SK-N-SH (cell line): ENCODE measurements around the gene CCDC88C. TPM values are rescaled to one million over a fixed set of nuclear protein-coding genes. Genes with fewer than 3 reads are reported as not detected.

Experiments
- CTCF ChIA-PET: fragments of 300-600, 350-600 bp; formaldehyde crosslinking; extraction: SDS; loops from one replicate; lab custom pipeline; 2021; lab: Yijun Ruan, JAX
- POLR2A ChIA-PET: fragments of 350-600 bp; sonication (Branson Sonifier 250); formaldehyde crosslinking; extraction: SDS; loops from one replicate; lab custom pipeline; 2020; ENCODE audit warnings: antibody characterized with exemption, inconsistent platforms; lab: Yijun Ruan, JAX
- DNase-seq: peaks from one replicate; pipeline ENCODE4 v3.0.0; 2012
- H2AFZ ChIP-seq: fragments of 200-600 bp; sonication (generic); 2 replicates; pipeline ENCODE4 v1.8.1; 2016; ENCODE audit warnings: antibody characterized with exemption, mild to moderate bottlenecking, low read depth
- H3F3A ChIP-seq: fragments of 200-600 bp; sonication (generic); replicated peaks from 2 replicates; pipeline ENCODE3; 2016; ENCODE audit warnings: antibody characterized with exemption, mild to moderate bottlenecking; ENCODE audit not compliant: insufficient read depth
- H3K27ac ChIP-seq, 2 experiments: fragments of 200-500 bp in 1 of 2; fragments of 200-600 bp in 1 of 2; sonication (Bioruptor generic) in 1 of 2; sonication (generic), shearing (Covaris generic) in 1 of 2; 2 replicates each; pipeline versions ENCODE4 v1.5.1 to v1.6.1; 2014 to 2016; ENCODE audit warnings: low read depth in 2 of 2, inconsistent platforms in 1 of 2, low read length in 1 of 2, mild to moderate bottlenecking in 1 of 2, mixed read lengths in 1 of 2
- H3K27me3 ChIP-seq: fragments of 200-600 bp; sonication (generic), shearing (Covaris generic); 2 replicates; pipeline ENCODE4 v1.6.1; 2016; ENCODE audit warnings: mixed run types; ENCODE audit not compliant: insufficient read depth
- H3K36me3 ChIP-seq, 2 experiments: fragments of 200-500 bp in 1 of 2; fragments of 200-600 bp in 1 of 2; sonication (Bioruptor generic) in 1 of 2; sonication (generic) in 1 of 2; replicated peaks in 1 of 2; 2 replicates each; pipeline versions ENCODE3 to v1.5.1; 2014 to 2016; ENCODE audit warnings: low read length in 1 of 2, mild to moderate bottlenecking in 1 of 2; ENCODE audit not compliant: insufficient read depth in 2 of 2, control insufficient read depth in 1 of 2
- H3K4me1 ChIP-seq, 2 experiments: fragments of 200-500 bp in 1 of 2; fragments of 200-600 bp in 1 of 2; sonication (Bioruptor generic) in 1 of 2; sonication (generic), shearing (Covaris generic) in 1 of 2; 2 replicates each; pipeline versions ENCODE4 v1.5.1 to v1.6.1; 2014 to 2016; ENCODE audit warnings: low read depth in 1 of 2, low read length in 1 of 2, mixed run types in 1 of 2; ENCODE audit not compliant: insufficient read depth in 2 of 2, control insufficient read depth in 1 of 2
- H3K4me2 ChIP-seq: fragments of 200-600 bp; sonication (generic), shearing (Covaris generic); 2 replicates; pipeline ENCODE4 v1.6.1; 2017; ENCODE audit warnings: mixed run types
- H3K4me3 ChIP-seq, 2 experiments: fragments of 200-500 bp in 1 of 2; fragments of 200-600 bp in 1 of 2; sonication (Bioruptor generic) in 1 of 2; sonication (generic), shearing (Covaris generic) in 1 of 2; 2 replicates each; pipeline versions ENCODE4 v1.5.1 to v1.8.1; 2014 to 2016; ENCODE audit warnings: low read depth in 2 of 2, inconsistent platforms in 1 of 2, low read length in 1 of 2, mild to moderate bottlenecking in 1 of 2, mixed read lengths in 1 of 2, moderate library complexity in 1 of 2
- H3K79me2 ChIP-seq: fragments of 200-600 bp; sonication (generic); 2 replicates; pipeline ENCODE4 v1.8.1; 2017; ENCODE audit warnings: mild to moderate bottlenecking; ENCODE audit not compliant: insufficient read depth
- H3K9ac ChIP-seq: fragments of 200-600 bp; sonication (generic); 2 replicates; pipeline ENCODE4 v1.6.1; 2017; ENCODE audit warnings: mixed run types
- H3K9me2 ChIP-seq: fragments of 200-600 bp; sonication (generic); 2 replicates; pipeline ENCODE4 v1.6.1; 2017; ENCODE audit warnings: mixed run types
- H3K9me3 ChIP-seq: fragments of 200-600 bp; sonication (generic); 2 replicates; pipeline ENCODE4 v1.6.1; 2017; ENCODE audit warnings: mixed run types, mild to moderate bottlenecking, moderate library complexity
- H4K20me1 ChIP-seq: fragments of 200-600 bp; sonication (generic); 2 replicates; pipeline ENCODE4 v1.6.1; 2017; ENCODE audit warnings: mild to moderate bottlenecking, mixed run types; ENCODE audit not compliant: insufficient read depth
- CHD2 ChIP-seq: fragments of 150-350 bp; IDR thresholded peaks from 2 replicates; pipeline ENCODE4 v1.6.1; 2018; ENCODE audit warnings: low read length; ENCODE audit not compliant: partially characterized antibody
- EP300 ChIP-seq, 2 experiments: IDR thresholded peaks; 2 replicates each; pipeline versions ENCODE4 v1.4.0 to v1.6.1; 2012; ENCODE audit warnings: borderline replicate concordance in 1 of 2, low read depth in 1 of 2, low read length in 1 of 2
- EZH2phosphoT487 ChIP-seq: fragments of 200-600 bp; sonication (generic); IDR thresholded peaks from 2 replicates; pipeline ENCODE4 v1.6.1; 2017; ENCODE audit warnings: low read depth, mixed run types, mild to moderate bottlenecking, antibody characterized with exemption, moderate library complexity, borderline replicate concordance
- FOXJ3 ChIP-seq: sonication (generic); formaldehyde crosslinking; IDR thresholded peaks from 2 replicates; pipeline ENCODE4 v1.5.1; 2020; ENCODE audit warnings: mild to moderate bottlenecking, missing genetic modification reagents
- GABPA ChIP-seq: IDR thresholded peaks from 2 replicates; pipeline ENCODE4 v1.4.0; 2012; ENCODE audit warnings: low read depth, mild to moderate bottlenecking
- JUND ChIP-seq: IDR thresholded peaks from 2 replicates; pipeline ENCODE4 v1.4.0; 2012
- MEF2A ChIP-seq: IDR thresholded peaks from 2 replicates; pipeline ENCODE4 v1.4.0; 2012; ENCODE audit warnings: low read depth, borderline replicate concordance
- MXI1 ChIP-seq: IDR thresholded peaks from 2 replicates; pipeline ENCODE4 v1.6.1; 2012; ENCODE audit warnings: mild to moderate bottlenecking, low read depth, low read length, improper control_type of control experiment
- NFIC ChIP-seq: IDR thresholded peaks from 2 replicates; pipeline ENCODE4 v1.4.0; 2012; ENCODE audit warnings: borderline replicate concordance
- POLR2AphosphoS5 ChIP-seq: IDR thresholded peaks from 2 replicates; pipeline ENCODE4 v1.6.1; 2012; ENCODE audit warnings: low read depth, low read length
- RAD21 ChIP-seq: IDR thresholded peaks from 2 replicates; pipeline ENCODE4 v1.6.1; 2012; ENCODE audit warnings: mild to moderate bottlenecking, low read length
- REST ChIP-seq: IDR thresholded peaks from 2 replicates; pipeline ENCODE4 v1.6.1; 2012; ENCODE audit warnings: mild to moderate bottlenecking, low read depth, low read length, moderate library complexity
- RFX5 ChIP-seq: IDR thresholded peaks from 2 replicates; pipeline ENCODE4 v1.6.1; 2012; ENCODE audit warnings: mild to moderate bottlenecking, improper control_type of control experiment, low read length
- RXRA ChIP-seq: IDR thresholded peaks from 2 replicates; pipeline ENCODE4 v1.4.0; 2012; ENCODE audit warnings: low read depth, mild to moderate bottlenecking, borderline replicate concordance
- SMC3 ChIP-seq: IDR thresholded peaks from 2 replicates; pipeline ENCODE4 v1.6.1; 2012; ENCODE audit warnings: low read depth, low read length, improper control_type of control experiment
- TAF1 ChIP-seq: IDR thresholded peaks from 2 replicates; pipeline ENCODE4 v1.6.1; 2012; ENCODE audit warnings: low read depth, mild to moderate bottlenecking, low read length, moderate library complexity, borderline replicate concordance
- TEAD4 ChIP-seq: IDR thresholded peaks from 2 replicates; pipeline ENCODE4 v1.4.0; 2012; ENCODE audit warnings: mild to moderate bottlenecking, borderline replicate concordance; ENCODE audit not compliant: insufficient read depth
- WGBS: methylation state at CpG from one replicate; pipeline ENCODE4 v1.1.6; 2017; ENCODE audit warnings: low lambda C conversion rate; 5-methylcytosine and 5-hydroxymethylcytosine counted together
- polyA plus RNA-seq, 3 experiments: library from polyadenylated mRNA; depleted of rRNA; stranded (reverse); fragments of >200 nt; gene quantifications; 2 replicates each; pipeline ENCODE4 v1.2.3, GENCODE V29; 2012
- TF ChIP-seq, protein P1 (sequence below): fragments of 200-600 bp; sonication (generic); IDR thresholded peaks from 2 replicates; pipeline ENCODE4 v1.6.1; 2017; ENCODE audit warnings: antibody characterized with exemption, mild to moderate bottlenecking, moderate library complexity
- TF ChIP-seq, protein P2 (sequence below): IDR thresholded peaks from 2 replicates; pipeline ENCODE4 v1.4.0; 2012; ENCODE audit warnings: low read depth, borderline replicate concordance
- TF ChIP-seq, protein P3 (sequence below): IDR thresholded peaks from 2 replicates; pipeline ENCODE4 v1.4.0; 2012; ENCODE audit warnings: low read depth

The CCDC88C gene
- polyA plus RNA-seq, 1 of the 3 experiments (the other 2 are of a cell fraction), result 0.39 TPM

DNA sequence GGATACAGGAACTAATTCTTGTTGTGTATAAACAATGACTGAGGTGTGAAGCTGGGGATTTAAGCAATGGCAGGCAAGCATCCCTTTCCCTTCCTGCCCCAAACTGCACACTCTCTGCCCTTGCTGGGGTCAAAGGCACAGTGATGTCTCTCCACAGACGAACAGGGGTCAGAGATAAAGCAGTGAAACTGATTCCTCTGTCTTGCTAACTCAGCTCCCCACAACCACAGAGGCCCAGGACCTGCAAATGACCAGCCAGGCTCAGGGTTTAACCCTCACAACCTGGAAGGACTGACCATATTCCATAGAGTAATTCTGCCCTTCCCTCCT lies 67.2 kb downstream of the CCDC88C start (continued):
- TF ChIP-seq REST, result no peak
- no peak for TF ChIP-seq EP300 (IDR thresholded peaks at IDR 0.05; ENCODE audit: borderline replicate concordance in 1 of 2, low read depth in 1 of 2, low read length in 1 of 2)
- TF ChIP-seq, all 33 proteins: peak for 0

DNA sequence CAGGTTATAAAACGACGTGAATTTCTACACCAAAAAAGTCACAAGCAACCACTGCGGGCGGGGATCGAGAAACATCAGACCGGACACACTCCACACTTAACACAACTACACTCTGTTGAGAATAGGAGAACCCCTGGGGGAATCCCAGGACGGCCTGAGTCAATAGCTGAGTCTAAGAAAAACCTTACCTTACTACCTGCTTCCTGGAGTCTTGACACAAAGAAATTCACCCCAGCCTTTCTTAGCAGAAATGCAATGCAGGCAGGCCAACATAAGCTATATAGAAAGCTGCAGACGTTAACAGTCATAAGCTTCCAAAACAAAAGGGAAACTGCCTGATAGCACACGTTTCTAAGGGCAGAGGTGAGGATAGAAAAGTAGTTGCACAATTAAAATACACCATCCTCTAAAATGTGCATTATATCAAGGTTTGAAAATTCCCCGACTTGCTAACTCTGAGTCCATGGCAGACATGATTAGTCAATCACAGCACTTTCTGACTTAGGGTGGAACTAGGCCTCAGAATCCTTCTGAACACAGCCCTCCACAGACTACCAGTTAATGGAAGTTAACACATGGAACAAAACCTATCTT lies 68.0 kb downstream of the CCDC88C start:
- Histone ChIP-seq H3K9me2 (no peaks in the 10 kb centered on the region), H2AFZ (no peak overlapping the region), H3K4me2 (no peak overlapping the region), H3K79me2 (no peaks in the 10 kb centered on the region), H3K4me3 (no peak overlapping the region), H3K27ac (no peak overlapping the region), H3K9me3 (no peaks in the 10 kb centered on the region), H3K27me3 (no peaks in the 10 kb centered on the region), H4K20me1 (no peaks in the 10 kb centered on the region), H3F3A (no peaks in the 10 kb centered on the region), H3K9ac (no peak overlapping the region), H3K4me1 (peaks cover 0 to 3% of the 10 kb centered on the region in 2 experiments; a peak in 1 of 4 replicates), H3K36me3 (no peaks in the 10 kb centered on the region)
- no peak for DNase-seq
- CTCF ChIA-PET, result interaction anchor here (0.7 kb wide), 1 partner anchor 25 kb away, joined by 4 read pairs; no protein-coding TSS in a partner anchor
- WGBS, result 75% methylated on average over 10 of the region's 10 CpGs
- POLR2A ChIA-PET, result no interaction called here
- TF ChIP-seq POLR2AphosphoS5 (no peak), NFIC (no peak), CHD2 (no peak), RXRA (no peak), GABPA (no peak), SMC3 (no peak), RFX5 (no peak), MEF2A (no peak), JUND (no peak), EP300 (IDR thresholded peaks at IDR 0.05; ENCODE audit: borderline replicate concordance in 1 of 2, low read depth in 1 of 2, low read length in 1 of 2) (no peak), EZH2phosphoT487 (no peak), RAD21 (no peak), FOXJ3 (CRISPR knock-in tag) (no peak), TEAD4 (no peak), TAF1 (no peak), MXI1 (no peak)
- TF ChIP-seq, protein P1, sequence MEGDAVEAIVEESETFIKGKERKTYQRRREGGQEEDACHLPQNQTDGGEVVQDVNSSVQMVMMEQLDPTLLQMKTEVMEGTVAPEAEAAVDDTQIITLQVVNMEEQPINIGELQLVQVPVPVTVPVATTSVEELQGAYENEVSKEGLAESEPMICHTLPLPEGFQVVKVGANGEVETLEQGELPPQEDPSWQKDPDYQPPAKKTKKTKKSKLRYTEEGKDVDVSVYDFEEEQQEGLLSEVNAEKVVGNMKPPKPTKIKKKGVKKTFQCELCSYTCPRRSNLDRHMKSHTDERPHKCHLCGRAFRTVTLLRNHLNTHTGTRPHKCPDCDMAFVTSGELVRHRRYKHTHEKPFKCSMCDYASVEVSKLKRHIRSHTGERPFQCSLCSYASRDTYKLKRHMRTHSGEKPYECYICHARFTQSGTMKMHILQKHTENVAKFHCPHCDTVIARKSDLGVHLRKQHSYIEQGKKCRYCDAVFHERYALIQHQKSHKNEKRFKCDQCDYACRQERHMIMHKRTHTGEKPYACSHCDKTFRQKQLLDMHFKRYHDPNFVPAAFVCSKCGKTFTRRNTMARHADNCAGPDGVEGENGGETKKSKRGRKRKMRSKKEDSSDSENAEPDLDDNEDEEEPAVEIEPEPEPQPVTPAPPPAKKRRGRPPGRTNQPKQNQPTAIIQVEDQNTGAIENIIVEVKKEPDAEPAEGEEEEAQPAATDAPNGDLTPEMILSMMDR, result no peak
- TF ChIP-seq, protein P2, sequence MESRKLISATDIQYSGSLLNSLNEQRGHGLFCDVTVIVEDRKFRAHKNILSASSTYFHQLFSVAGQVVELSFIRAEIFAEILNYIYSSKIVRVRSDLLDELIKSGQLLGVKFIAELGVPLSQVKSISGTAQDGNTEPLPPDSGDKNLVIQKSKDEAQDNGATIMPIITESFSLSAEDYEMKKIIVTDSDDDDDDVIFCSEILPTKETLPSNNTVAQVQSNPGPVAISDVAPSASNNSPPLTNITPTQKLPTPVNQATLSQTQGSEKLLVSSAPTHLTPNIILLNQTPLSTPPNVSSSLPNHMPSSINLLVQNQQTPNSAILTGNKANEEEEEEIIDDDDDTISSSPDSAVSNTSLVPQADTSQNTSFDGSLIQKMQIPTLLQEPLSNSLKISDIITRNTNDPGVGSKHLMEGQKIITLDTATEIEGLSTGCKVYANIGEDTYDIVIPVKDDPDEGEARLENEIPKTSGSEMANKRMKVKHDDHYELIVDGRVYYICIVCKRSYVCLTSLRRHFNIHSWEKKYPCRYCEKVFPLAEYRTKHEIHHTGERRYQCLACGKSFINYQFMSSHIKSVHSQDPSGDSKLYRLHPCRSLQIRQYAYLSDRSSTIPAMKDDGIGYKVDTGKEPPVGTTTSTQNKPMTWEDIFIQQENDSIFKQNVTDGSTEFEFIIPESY, result no peak
- TF ChIP-seq, protein P3, sequence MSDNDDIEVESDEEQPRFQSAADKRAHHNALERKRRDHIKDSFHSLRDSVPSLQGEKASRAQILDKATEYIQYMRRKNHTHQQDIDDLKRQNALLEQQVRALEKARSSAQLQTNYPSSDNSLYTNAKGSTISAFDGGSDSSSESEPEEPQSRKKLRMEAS, result no peak
